KMS-11 (cell line): ENCODE results near the gene PDE4D.

Source experiments
- H2AFZ ChIP-seq: fragments of 200-600 bp; sonication (generic); 2 replicates; pipeline ENCODE4 v1.6.1; 2016; ENCODE audit warnings: antibody characterized with exemption, mixed run types, low read depth
- H3K27ac ChIP-seq: fragments of 200-600 bp; sonication (generic); 2 replicates; pipeline ENCODE4 v1.6.1; 2016; ENCODE audit warnings: mild to moderate bottlenecking, mixed run types
- H3K27me3 ChIP-seq: fragments of 200-600 bp; sonication (generic); 2 replicates; pipeline ENCODE4 v1.6.1; 2017; ENCODE audit warnings: mild to moderate bottlenecking, low read depth, mixed run types, moderate library complexity; ENCODE audit not compliant: insufficient read depth
- H3K36me3 ChIP-seq: fragments of 200-600 bp; sonication (generic); 2 replicates; pipeline ENCODE4 v1.6.1; 2017; ENCODE audit warnings: mild to moderate bottlenecking, mixed run types; ENCODE audit not compliant: insufficient read depth
- H3K4me1 ChIP-seq: fragments of 200-600 bp; sonication (generic); 2 replicates; pipeline ENCODE4 v1.6.1; 2016; ENCODE audit warnings: mild to moderate bottlenecking, low read depth, mixed run types; ENCODE audit not compliant: poor library complexity, severe bottlenecking
- H3K4me2 ChIP-seq: fragments of 200-600 bp; sonication (generic); 2 replicates; pipeline ENCODE4 v1.7.0; 2016; ENCODE audit warnings: mild to moderate bottlenecking, mixed run types
- H3K4me3 ChIP-seq: fragments of 200-600 bp; sonication (generic); IDR thresholded peaks from 2 replicates; pipeline ENCODE4 v1.6.1; 2017; ENCODE audit warnings: low read depth, low read length, mixed read lengths; ENCODE audit not compliant: insufficient read depth
- H3K79me2 ChIP-seq: fragments of 200-600 bp; sonication (generic); 2 replicates; pipeline ENCODE4 v1.6.1; 2016; ENCODE audit warnings: low read depth, mixed run types; ENCODE audit not compliant: insufficient read depth
- H3K9ac ChIP-seq: fragments of 200-600 bp; sonication (generic); 2 replicates; pipeline ENCODE4 v1.6.1; 2016; ENCODE audit warnings: mild to moderate bottlenecking, mixed run types
- H4K20me1 ChIP-seq: fragments of 200-600 bp; sonication (generic); 2 replicates; pipeline ENCODE4 v1.6.1; 2016; ENCODE audit warnings: mild to moderate bottlenecking, mixed run types; ENCODE audit not compliant: insufficient read depth
- TF ChIP-seq, protein P1 (sequence below): fragments of 200-600 bp; sonication (generic); conservative IDR thresholded peaks from 2 replicates; pipeline ENCODE4 v1.6.1; 2017; ENCODE audit warnings: low read depth, mild to moderate bottlenecking, antibody characterized with exemption, low read length, moderate library complexity, mixed read lengths

The PDE4D gene

DNA sequence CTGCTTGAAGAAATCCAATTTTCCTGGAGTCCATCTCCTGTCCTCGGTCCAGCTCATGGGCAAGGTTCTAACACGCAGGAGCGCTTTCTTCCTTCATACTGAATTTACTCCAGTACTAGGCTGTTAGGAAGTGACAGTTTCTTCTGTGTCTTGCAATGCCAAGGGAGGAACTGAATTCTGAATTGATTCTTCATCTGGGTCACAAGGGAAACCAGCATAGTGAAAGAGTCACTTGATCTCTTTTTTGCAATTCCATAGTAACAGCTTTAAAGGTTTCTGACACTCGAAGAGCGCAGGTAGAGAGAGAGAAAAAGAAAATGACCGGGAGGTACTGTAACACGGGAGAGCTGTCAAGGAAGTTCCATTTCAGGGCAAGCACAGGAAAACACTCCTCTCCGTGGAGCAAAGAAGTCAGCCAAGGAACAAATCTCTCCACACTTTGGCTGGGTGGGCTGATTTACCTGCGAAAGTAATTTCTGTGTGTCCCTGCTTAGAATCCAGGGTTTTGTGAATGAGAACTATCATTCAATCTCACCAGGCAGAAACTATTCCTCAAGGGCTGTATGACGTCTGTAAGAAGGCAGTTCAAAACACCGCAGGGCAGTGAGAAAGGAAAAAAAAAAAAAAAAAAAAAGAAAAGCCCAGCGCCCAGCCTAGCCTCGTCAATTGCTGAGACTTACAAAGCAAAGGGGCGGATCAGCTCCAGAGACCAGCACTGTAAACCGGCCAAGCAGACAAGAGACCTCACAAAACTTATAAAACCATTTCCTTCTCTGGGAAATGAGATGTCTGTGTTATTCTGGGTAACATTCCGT lies 617.8 kb downstream of the PDE4D start:
- Histone ChIP-seq H3K4me1 (no peaks in the 10 kb centered on the region), H2AFZ (no peak overlapping the region), H3K79me2 (no peaks in the 10 kb centered on the region), H3K27me3 (no peaks in the 10 kb centered on the region), H4K20me1 (no peaks in the 10 kb centered on the region), H3K4me3 (no peak overlapping the region), H3K27ac (no peak overlapping the region), H3K36me3 (no peaks in the 10 kb centered on the region), H3K9ac (no peak overlapping the region), H3K4me2 (no peak overlapping the region)
- TF ChIP-seq, protein P1, sequence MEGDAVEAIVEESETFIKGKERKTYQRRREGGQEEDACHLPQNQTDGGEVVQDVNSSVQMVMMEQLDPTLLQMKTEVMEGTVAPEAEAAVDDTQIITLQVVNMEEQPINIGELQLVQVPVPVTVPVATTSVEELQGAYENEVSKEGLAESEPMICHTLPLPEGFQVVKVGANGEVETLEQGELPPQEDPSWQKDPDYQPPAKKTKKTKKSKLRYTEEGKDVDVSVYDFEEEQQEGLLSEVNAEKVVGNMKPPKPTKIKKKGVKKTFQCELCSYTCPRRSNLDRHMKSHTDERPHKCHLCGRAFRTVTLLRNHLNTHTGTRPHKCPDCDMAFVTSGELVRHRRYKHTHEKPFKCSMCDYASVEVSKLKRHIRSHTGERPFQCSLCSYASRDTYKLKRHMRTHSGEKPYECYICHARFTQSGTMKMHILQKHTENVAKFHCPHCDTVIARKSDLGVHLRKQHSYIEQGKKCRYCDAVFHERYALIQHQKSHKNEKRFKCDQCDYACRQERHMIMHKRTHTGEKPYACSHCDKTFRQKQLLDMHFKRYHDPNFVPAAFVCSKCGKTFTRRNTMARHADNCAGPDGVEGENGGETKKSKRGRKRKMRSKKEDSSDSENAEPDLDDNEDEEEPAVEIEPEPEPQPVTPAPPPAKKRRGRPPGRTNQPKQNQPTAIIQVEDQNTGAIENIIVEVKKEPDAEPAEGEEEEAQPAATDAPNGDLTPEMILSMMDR, result no peak

DNA sequence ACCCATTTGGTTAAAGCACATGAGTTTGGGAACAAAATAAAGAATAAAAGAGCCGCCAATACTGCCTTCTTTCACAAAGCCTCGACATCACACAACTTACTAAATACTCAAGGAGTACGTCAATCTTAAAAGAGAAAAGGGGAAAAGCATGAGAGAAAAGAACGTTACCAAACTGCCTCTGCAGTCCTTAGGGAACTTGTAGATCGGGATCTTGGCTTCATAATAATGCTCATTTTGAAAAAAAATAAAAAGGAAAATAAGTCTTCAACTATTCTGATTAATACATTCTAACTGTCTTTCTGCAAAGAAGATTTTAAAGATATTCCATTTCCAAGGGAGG lies 618.4 kb downstream of the PDE4D start:
- no peak overlapping the region for H3K9ac ChIP-seq
- H3K27ac ChIP-seq, result no peak overlapping the region
- H3K36me3 ChIP-seq, result no peaks in the 10 kb centered on the region
- no peaks in the 10 kb centered on the region for H4K20me1 ChIP-seq
- no peaks in the 10 kb centered on the region for H3K4me1 ChIP-seq
- H3K4me2 ChIP-seq, result no peak overlapping the region
- no peak overlapping the region for H2AFZ ChIP-seq
- no peaks in the 10 kb centered on the region for H3K27me3 ChIP-seq
- H3K79me2 ChIP-seq, result no peaks in the 10 kb centered on the region
- TF ChIP-seq, protein P1, result no peak
- no peak overlapping the region for H3K4me3 ChIP-seq

DNA sequence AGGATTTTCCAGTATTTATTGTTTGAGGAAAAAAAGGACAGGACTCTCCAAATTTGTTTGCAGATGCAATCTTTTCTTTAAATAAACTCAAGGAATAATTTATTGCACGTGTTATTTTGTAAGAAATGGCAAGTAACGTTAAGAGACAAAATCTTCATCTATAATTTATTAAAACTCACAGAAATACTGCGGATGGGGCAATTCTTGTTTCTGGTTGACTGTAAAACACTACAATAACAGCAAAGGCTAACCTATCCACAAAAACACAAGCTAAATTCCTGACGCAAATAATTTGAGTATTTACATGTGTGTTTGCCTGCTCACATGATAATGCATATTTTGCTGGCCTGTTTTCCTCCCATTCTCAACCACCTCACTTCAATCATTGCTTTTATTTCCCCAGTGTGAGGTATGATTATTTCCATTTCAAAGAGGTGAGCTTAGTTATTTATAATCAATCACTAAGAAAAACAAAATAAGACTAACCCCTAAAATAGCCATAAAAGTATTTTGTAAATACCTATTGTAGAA lies 619.4 kb downstream of the PDE4D start:
- H3K4me3 ChIP-seq, result no peak overlapping the region
- TF ChIP-seq, protein P1, result no peak
- no peak overlapping the region for H3K27ac ChIP-seq
- H3K27me3 ChIP-seq, result no peaks in the 10 kb centered on the region
- H3K79me2 ChIP-seq, result no peaks in the 10 kb centered on the region
- H3K4me2 ChIP-seq, result no peak overlapping the region
- no peaks in the 10 kb centered on the region for H3K4me1 ChIP-seq
- no peak overlapping the region for H3K9ac ChIP-seq
- no peak overlapping the region for H2AFZ ChIP-seq
- no peaks in the 10 kb centered on the region for H4K20me1 ChIP-seq
- H3K36me3 ChIP-seq, result no peaks in the 10 kb centered on the region

DNA sequence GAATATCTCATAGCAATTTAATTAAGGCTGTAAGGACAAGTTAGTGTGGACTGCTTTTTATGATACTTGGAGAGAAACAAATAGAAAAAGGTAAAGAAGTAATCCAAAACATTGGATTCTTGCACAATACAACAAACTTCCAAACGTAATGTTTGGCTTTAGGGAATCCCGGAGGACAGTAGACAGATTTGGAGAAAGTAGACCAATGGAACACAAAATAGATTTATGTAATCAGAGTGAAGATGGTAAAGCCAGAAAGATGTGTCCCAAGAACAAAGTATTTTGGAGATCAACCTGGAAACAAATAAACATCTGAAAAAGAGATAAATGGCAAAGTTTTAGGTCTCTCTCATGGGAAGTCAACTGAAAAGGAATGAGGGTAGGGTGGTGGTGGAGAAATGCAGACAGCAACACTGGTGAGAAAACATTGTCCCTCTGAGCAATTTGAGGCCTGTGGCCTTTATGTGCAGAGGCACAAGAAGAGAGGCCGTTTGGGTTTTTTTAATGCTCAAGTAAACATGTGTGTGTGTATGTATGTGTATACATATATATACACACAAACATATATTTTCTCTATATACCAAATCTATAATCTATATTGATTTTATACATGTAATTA lies 620.6 kb downstream of the PDE4D start:
- TF ChIP-seq, protein P1, result no peak
- Histone ChIP-seq H3K4me1 (no peaks in the 10 kb centered on the region), H3K27me3 (no peaks in the 10 kb centered on the region), H3K79me2 (no peaks in the 10 kb centered on the region), H4K20me1 (no peaks in the 10 kb centered on the region), H3K4me2 (no peak overlapping the region), H3K9ac (no peak overlapping the region), H2AFZ (no peak overlapping the region), H3K27ac (no peak overlapping the region), H3K36me3 (no peaks in the 10 kb centered on the region), H3K4me3 (no peak overlapping the region)
